8988T (cell line): ENCODE measurements around the gene GMEB2.
"Not testable (repeated sequence)": the region's sequence is repeated elsewhere in the genome, so short reads cannot be mapped to it uniquely, and the experiment has no call there.

Experiments
- DNase-seq: peaks from one replicate; pipeline ENCODE4 v3.0.0; 2011

Gene GMEB2

GRCh38 chr20:63626424-63627128, at the start of gene GMEB2:
TSS of gene GMEB2 (minus strand) at chr20:63627101. CDS start at chr20:63619397, 7,704 bp downstream.
- peak; percentile 96 for DNase-seq

- no peak for DNase-seq
These were observed 48.9 kb upstream of the GMEB2 start for GRCh38 chr20:63675681-63676368.

GRCh38 chr20:63673951-63674350, 47.0 kb upstream of the GMEB2 start:
- DNase-seq: no peak

- no peak for DNase-seq
These were observed 45.8 kb upstream of the GMEB2 start for GRCh38 chr20:63672666-63673065.

GRCh38 chr20:63671695-63672094, 44.8 kb upstream of the GMEB2 start:
- DNase-seq: not testable (repeated sequence)

- no peak for DNase-seq
These were observed 41.5 kb upstream of the GMEB2 start for GRCh38 chr20:63668351-63668750.

GRCh38 chr20:63667858-63668257, 41.0 kb upstream of the GMEB2 start:
- no peak for DNase-seq

GRCh38 chr20:63665708-63666107, 38.8 kb upstream of the GMEB2 start:
- DNase-seq: no peak

GRCh38 chr20:63664861-63665594, 38.1 kb upstream of the GMEB2 start:
- no peak for DNase-seq

- DNase-seq: no peak
These were observed 37.4 kb upstream of the GMEB2 start for GRCh38 chr20:63664143-63664851.

- DNase-seq: no peak
These were observed 36.6 kb upstream of the GMEB2 start for GRCh38 chr20:63663332-63664066.

- DNase-seq: no peak
These were observed 35.9 kb upstream of the GMEB2 start for GRCh38 chr20:63662813-63663189.

GRCh38 chr20:63661959-63662812, 35.3 kb upstream of the GMEB2 start:
- no peak for DNase-seq

- DNase-seq: no peak
These were observed 34.2 kb upstream of the GMEB2 start for GRCh38 chr20:63661108-63661507.

- no peak for DNase-seq
These were observed 33.7 kb upstream of the GMEB2 start for GRCh38 chr20:63660622-63661021.

GRCh38 chr20:63660174-63660573, 33.3 kb upstream of the GMEB2 start:
- DNase-seq: not testable (repeated sequence)

- DNase-seq: no peak
These were observed 32.5 kb upstream of the GMEB2 start for GRCh38 chr20:63659370-63659769.

- DNase-seq: no peak
These were observed 31.9 kb upstream of the GMEB2 start for GRCh38 chr20:63658749-63659187.

- peak; percentile 100 for DNase-seq
These were observed 31.2 kb upstream of the GMEB2 start, which contains the start of gene RTEL1 for GRCh38 chr20:63657937-63658748. TSS of gene RTEL1 (plus strand) at chr20:63658312. CDS start at chr20:63659403, 1,091 bp downstream.

- no peak for DNase-seq
These were observed 30.5 kb upstream of the GMEB2 start for GRCh38 chr20:63657260-63657936.
